CD1c-positive myeloid dendritic cell (primary cell): ENCODE results near the gene RNASE4.
A peak's percentile ranks its signal among the peaks of the same experiment; 100 is the strongest.

ENCODE experiments used
- DNase-seq: peaks from one replicate; pipeline ENCODE4 v3.0.0-alpha.2; 2016; ENCODE audit errors: extremely low spot score

Gene RNASE4

DNA sequence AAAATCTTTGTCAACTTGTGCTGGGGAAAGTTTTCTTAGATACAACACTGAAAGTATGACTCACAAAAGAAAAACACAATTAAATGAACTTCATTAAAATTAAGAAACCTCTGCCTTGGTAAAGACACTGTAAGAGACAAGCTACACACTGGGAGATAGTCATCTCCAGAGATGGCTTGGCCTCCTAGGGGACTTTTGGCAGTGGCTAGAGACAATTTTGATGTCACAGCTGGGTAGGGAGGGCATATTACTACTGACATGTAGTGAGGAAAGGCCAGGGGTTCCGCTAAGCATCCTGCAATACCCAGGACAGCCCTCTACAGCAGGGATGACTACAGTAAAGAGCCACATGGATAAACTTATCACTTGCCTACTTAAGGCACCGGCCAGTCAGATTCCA lies 8.7 kb upstream of the RNASE4 start:
- no peak for DNase-seq

DNA sequence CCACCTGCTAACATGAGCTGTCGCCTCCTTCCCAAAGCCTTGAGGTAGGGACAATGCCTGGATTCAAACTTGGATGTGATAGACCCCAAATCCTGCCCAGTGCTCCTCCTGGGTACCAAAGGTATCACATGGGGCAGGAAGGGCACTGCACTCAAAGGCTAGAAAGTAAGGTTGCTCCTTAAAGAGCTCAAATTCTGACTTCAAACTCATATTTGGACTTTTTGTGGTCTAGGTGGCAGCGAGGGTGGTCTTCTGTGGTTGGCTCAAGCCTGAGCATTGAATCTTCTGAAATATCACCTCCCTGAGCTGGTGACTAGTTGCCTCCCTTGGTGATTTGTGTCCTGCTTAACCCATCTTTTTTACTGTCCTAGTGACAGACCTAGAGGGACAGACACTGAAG lies 8.3 kb upstream of the RNASE4 start:
- DNase-seq, result no peak

DNA sequence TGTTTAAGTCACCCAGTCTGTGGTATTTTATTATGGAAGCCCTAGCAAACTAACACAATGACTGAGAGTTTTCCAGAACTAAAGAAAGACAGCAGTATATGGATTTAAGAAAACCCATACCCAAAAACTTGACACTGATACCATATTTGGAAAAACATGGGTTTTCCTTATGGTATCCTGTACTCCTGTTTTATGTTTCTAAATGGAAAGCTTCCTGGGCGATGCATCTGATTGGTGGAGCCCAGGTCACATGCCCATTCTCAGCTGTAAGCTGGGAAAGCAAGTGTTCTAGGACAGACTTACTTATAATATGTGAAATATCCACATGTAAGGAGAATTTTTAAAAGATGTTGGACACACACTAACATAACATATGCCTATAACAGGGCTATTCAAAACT lies 4.5 kb upstream of the RNASE4 start:
- DNase-seq, result no peak

DNA sequence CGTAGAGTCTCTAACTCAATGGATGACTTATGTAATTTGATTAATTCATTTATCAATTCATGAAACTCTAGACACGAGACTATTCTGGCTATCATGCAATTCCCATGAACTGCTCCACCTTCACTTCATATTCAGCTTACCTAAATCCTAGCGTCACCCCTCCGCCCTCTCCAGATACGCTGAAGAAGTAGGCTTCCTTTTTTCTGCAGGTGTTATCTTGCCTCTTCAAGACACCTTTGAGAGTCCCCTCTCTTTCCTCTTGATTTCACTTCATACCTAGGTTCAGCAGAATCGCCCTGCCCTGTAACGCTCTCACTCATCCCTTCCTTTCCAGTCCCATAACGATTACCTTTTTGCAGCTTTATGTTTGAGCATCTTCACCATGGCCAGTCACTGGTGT lies 4.0 kb upstream of the RNASE4 start:
- DNase-seq, result no peak

DNA sequence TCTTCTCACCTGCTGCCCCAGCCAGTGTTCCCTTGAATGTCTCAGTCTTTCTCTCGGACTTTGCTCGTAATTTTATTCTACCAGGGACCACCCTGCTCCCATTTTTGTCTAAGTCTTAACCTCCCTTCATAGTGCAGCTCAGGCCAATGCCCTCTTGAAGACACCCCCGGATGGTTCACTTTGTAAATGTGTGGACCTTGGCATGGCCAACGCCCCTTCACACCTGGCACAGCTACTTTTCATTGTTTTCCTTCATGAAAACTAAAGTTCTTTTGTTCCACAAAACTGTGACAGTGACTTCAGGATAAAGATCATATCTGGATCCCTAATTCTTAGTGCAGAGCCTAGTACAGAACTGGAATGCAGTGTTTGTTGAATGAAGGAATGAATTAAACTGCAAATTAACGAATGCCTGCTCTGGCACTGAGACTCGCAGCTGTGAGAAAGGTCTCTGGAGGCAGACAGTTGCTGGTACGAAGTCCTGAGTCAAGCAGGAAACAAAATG lies 3.5 kb upstream of the RNASE4 start:
- DNase-seq, result no peak

- DNase-seq, result peak; percentile 88
Measured at GRCh38 chr14:20681348-20682126, 2.8 kb upstream of the RNASE4 start.

GRCh38 chr14:20682127-20682434 lies 2.3 kb upstream of the RNASE4 start:
- DNase-seq, result no peak

- peak; percentile 89 for DNase-seq
Measured at GRCh38 chr14:20682435-20683124, 1.8 kb upstream of the RNASE4 start.

DNA sequence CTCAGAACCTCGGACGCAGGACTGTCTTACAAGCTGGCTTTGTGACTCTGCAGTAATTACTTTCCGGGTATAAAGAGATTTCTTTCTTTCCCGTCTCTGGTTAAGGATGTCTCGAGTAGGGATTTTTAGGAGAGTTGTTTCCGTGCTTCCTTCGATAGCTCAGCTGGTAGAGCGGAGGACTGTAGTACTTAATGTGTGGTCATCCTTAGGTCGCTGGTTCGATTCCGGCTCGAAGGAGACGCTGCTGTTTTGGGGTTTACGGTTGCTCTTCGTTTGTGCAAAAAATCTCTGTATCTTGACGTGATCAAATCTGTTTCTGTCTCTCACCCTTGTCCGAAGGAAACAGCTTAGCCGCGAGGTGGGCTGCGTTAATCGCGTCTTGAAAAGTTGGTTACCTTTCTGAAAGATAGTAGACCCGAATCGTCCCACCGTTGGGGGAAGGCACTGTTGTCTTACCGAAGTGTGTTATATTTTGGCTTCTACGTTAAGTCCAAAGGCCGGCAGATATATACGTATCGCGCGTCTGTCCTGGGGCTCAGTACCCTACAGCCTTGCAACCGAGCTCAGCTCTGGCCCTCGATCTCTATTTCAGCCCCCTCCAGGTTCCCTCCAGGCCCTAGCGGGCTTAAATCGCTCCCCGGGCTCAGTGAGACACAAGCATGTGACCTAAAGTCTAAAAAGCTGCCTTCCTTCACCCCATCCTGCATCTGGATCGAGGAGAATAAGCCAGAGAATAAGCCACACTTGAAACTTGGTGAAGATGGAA lies 1.1 kb upstream of the RNASE4 start:
- DNase-seq, result peak; percentile 76

DNA sequence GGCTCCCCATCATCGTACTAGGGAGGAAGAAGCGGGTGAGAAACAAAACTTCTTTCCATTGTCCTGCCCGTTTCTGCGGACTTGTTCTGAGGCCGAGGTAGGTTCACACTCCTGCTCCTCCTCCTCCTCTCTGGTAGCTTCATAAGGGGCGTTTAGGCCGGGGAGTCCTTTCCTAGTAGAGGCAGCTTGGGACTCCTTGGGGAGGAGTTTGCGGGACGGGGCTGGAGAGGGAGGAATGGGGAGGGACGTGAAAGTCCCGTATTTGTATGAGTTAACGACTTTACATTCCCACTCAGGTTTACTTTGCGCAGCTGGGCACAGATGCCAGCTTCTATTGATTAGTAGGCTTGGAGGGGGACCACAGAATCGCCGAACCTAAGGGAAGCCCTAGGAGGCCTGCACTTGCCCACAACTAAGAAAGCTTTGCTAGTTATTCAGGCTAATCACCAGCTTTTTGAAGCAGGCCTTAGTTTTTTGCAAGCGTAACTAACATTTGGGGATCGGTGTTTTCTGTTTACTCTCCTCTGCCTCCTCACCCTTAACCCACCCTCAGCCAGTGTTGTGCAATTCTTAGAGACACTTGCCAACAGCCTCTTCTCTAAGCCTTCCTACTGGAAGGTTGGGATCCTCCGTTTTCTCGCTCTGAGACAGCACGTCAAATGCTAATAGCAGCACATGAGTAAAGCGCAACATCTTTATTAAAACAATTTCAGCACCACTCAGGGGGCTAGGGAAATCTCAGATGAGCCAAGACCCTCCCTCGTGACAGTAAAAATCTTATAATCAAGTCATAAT lies 499 bp downstream of the RNASE4 start:
- DNase-seq, result peak; percentile 39

DNA sequence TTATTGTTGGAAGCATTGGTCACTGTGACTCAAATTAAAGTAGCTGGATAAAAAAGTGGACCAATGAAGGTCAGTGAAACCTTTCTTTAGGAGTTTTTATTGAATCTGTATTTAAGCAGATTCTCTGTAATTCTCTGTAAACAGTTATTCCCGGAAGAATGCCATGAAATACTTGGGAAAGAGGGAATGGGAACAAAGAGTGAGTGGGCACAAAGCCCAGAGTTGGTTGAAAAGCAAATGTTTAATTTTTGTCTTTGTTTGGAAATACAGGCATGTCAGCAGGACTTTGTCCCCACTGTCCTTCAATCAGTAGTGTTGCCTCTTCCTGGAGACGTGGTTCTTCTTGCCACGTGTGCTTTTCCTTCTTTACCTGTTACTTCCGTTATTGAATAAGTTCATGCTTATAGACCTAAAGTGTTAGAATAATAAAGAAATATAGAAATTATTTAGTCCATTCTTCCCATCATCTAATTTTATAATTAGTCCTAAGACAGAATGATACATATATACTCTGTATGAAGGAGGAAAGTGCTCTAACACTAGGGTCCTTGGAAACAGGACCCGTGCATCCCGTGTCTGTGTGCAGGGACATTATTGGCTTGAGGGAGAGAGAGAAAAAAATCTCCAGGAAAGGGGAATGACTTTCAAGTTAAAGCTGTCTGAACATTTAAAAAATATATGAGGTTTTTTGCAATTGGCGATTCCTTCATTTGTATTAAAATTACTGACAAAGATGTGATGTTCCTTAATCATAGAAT lies 2.2 kb downstream of the RNASE4 start:
- no peak for DNase-seq

- no peak for DNase-seq
Measured at GRCh38 chr14:20687362-20688166, 3.2 kb downstream of the RNASE4 start.

GRCh38 chr14:20688167-20688839 lies 3.9 kb downstream of the RNASE4 start, which contains the start of gene ANG:
Gene ANG, plus strand, starts transcription at chr14:20688764. Its CDS starts 4,801 bp downstream, at chr14:20693565.
- DNase-seq, result no peak

GRCh38 chr14:20690848-20691640 lies 6.7 kb downstream of the RNASE4 start:
- peak; percentile 84 for DNase-seq

- peak; percentile 19 for DNase-seq
Measured at GRCh38 chr14:20692116-20692751, 7.9 kb downstream of the RNASE4 start.

DNA sequence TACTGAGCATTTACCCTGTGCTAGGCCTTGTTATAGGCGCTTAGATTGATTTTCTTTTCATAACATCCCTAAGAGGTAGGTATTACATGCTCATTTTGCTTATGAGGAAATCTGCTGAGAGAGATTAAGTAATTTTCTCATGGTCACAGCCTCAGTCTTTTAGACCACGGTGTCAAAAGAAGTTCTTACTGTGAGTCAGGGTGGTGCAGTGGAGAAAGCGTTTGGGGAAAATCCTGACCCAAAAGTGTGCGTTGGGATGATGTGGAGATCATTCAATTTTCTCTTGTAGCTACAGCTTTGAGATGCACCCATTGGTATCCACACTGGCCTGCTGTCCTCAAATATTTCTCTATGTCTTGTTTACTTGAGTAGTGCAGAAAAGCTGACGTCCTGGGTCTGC lies 12.4 kb downstream of the RNASE4 start:
- no peak for DNase-seq

DNA sequence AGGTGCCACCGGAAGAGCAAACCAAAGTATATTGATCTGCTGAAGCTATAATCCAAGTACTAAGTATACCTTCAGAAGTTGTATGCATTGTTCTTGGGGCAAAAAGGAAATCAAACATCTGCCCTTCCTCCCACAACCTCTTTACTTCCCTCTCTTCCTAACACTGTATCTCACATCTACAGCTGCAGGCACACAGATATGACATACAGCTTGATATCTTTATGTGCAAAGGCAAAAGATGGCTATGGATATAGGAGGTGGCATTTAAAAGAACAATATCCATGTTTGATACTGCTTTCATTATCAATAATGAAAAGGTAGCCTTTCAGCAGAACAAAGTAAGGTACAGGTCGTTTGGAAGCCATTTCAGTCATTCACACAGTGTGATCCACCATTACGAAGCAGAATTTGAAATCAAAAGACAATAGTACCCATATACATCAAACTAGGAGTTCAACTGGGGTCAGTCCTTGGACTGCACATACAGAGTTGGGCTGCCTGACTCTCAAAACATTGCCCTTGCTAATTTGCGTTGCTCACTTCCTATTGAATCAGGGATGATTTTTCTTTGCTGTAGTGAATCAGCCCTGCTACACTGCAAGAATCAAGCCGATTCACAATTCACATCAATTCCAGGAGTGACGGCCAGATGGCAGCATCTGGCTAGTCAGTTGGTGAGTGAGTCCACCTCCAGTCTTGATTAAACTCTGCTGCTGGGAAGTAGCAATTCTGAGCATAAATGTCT lies 13.1 kb downstream of the RNASE4 start:
- peak; percentile 88 for DNase-seq

- DNase-seq, result no peak
Measured at GRCh38 chr14:20698018-20698329, 13.6 kb downstream of the RNASE4 start.
